Esophagus muscularis mucosa (tissue), 4 donors: ENCODE data around the gene KRT6A. TPM values are rescaled to one million over a fixed set of nuclear protein-coding genes. Genes with fewer than 3 reads are reported as not detected.

Experiments used
- DNase-seq: peaks from one replicate; pipeline ENCODE4 v3.0.0-alpha.2; 2017; ENCODE audit errors: extremely low spot score
- H3K27ac ChIP-seq, 4 donors: fragments of 200-600 bp; sonication (generic); replicated peaks in 1 of 4; 1 replicate in 3 of 4; 2 replicates in 1 of 4; pipeline ENCODE4 v1.5.1; 2016 to 2019; ENCODE audit warnings: mild to moderate bottlenecking in 1 of 4
- H3K27me3 ChIP-seq, 4 donors: fragments of 200-600 bp; sonication (generic); one replicate each; pipeline versions ENCODE4 v1.5.1 to v1.6.0; 2016 to 2019
- H3K36me3 ChIP-seq, 4 donors: fragments of 200-600 bp; sonication (generic); one replicate each; pipeline ENCODE4 v1.5.1; 2016 to 2019
- H3K4me1 ChIP-seq, 4 donors: fragments of 200-600 bp; sonication (generic); one replicate each; pipeline ENCODE4 v1.5.1; 2016 to 2019
- H3K4me3 ChIP-seq, 4 donors: fragments of 200-600 bp; sonication (generic); 1 replicate in 2 of 4; 2 replicates in 2 of 4; pipeline ENCODE4 v1.5.1; 2016 to 2019; ENCODE audit warnings: mild to moderate bottlenecking in 4 of 4, moderate library complexity in 1 of 4
- H3K9me3 ChIP-seq, 4 donors: fragments of 200-600 bp; sonication (generic); 1 replicate in 3 of 4; 2 replicates in 1 of 4; pipeline ENCODE4 v1.5.1; 2016 to 2019
- CTCF ChIP-seq, 3 experiments: fragments of 200-600 bp in 2 of 3; fragments of 450-650 bp in 1 of 3; sonication (generic) in 2 of 3; IDR thresholded peaks; one replicate each; pipeline ENCODE4 v1.5.1; 2017 to 2019; ENCODE audit warnings: antibody characterized with exemption in 3 of 3, mild to moderate bottlenecking in 2 of 3, moderate library complexity in 1 of 3
- EP300 ChIP-seq: sonication (generic); formaldehyde crosslinking; IDR thresholded peaks from one replicate; pipeline ENCODE4 v1.6.1; 2017; ENCODE audit warnings: antibody characterized with exemption
- POLR2A ChIP-seq: fragments of 450-650 bp; IDR thresholded peaks from one replicate; pipeline ENCODE4 v1.6.1; 2017; ENCODE audit warnings: antibody characterized with exemption, moderate library complexity, mild to moderate bottlenecking, low read depth
- POLR2AphosphoS5 ChIP-seq, 2 donors: sonication (generic); formaldehyde crosslinking; IDR thresholded peaks; one replicate each; pipeline ENCODE4 v1.6.1; 2017; ENCODE audit warnings: antibody characterized with exemption in 2 of 2
- WGBS: methylation state at CpG from one replicate; pipeline ENCODE4 v1.1.5; 2018; 5-methylcytosine and 5-hydroxymethylcytosine counted together
- intact Hi-C: fragments of 100-400 bp; cut with DNase I; formaldehyde crosslinking; loops from one replicate; pipeline ENCODE4 v1.15.1; 2023
- total RNA-seq, 4 donors: library from RNA; depleted of rRNA; stranded (reverse); fragments of >200 nt; gene quantifications; one replicate each; pipeline versions ENCODE4 v1.1.0 to v1.2.1, GENCODE V29; 2016

KRT6A gene
- total RNA-seq, 4 donors from 2014 or later = 5.4 TPM; not detected in 3

- 78% methylated on average over 5 of the region's 5 CpGs for WGBS
- intact Hi-C loops = no loop called here
Measured at GRCh38 chr12:52499806-52500560, 6.9 kb upstream of the KRT6A start.

GRCh38 chr12:52498946-52499345, 5.9 kb upstream of the KRT6A start:
- H3K36me3 ChIP-seq = no peaks in the 10 kb centered on the region
- no peak for DNase-seq
- peaks cover 7 to 19% (median 12%) of the 10 kb centered on the region in 4 donors for H3K4me1 ChIP-seq
- peaks cover 0 to 7% (median 0%) of the 10 kb centered on the region in 4 donors for H3K9me3 ChIP-seq
- no peak overlapping the region for H3K27ac ChIP-seq
- WGBS = 71% methylated on average over 1 of the region's 1 CpG
- intact Hi-C loops = no loop called here
- H3K4me3 ChIP-seq = no peak overlapping the region
- no peaks in the 10 kb centered on the region for H3K27me3 ChIP-seq
- TF ChIP-seq CTCF (IDR thresholded peaks at IDR 0.05) (no peak), POLR2A (no peak), EP300 (no peak), POLR2AphosphoS5 (IDR thresholded peaks at IDR 0.05) (no peak)

More at GRCh38 chr12:52499806-52500560, 6.9 kb upstream of the KRT6A start:
- peak; percentile 70 for DNase-seq
- Histone ChIP-seq H3K9me3 (peaks cover 0 to 7% (median 0%) of the 10 kb centered on the region in 4 donors), H3K27me3 (no peaks in the 10 kb centered on the region), H3K4me3 (no peak overlapping the region), H3K36me3 (no peaks in the 10 kb centered on the region), H3K4me1 (peaks cover 7 to 16% (median 8%) of the 10 kb centered on the region in 4 donors), H3K27ac (no peak overlapping the region)
- no peak for TF ChIP-seq POLR2A
- TF ChIP-seq CTCF (IDR thresholded peaks at IDR 0.05) = no peak
- TF ChIP-seq POLR2AphosphoS5 (IDR thresholded peaks at IDR 0.05) = no peak

GRCh38 chr12:52497975-52498374, 4.9 kb upstream of the KRT6A start:
- Histone ChIP-seq H3K27ac (no peak overlapping the region), H3K27me3 (no peaks in the 10 kb centered on the region), H3K4me1 (peaks cover 7 to 19% (median 12%) of the 10 kb centered on the region in 4 donors), H3K36me3 (no peaks in the 10 kb centered on the region), H3K9me3 (peaks cover 0 to 1% (median 0%) of the 10 kb centered on the region in 4 donors), H3K4me3 (no peak overlapping the region)
- intact Hi-C loops = no loop called here
- peak; percentile 81 for DNase-seq
- 93% methylated on average over 7 of the region's 7 CpGs for WGBS
- TF ChIP-seq EP300 = no peak
- no peak for TF ChIP-seq CTCF (IDR thresholded peaks at IDR 0.05)
- no peak for TF ChIP-seq POLR2AphosphoS5 (IDR thresholded peaks at IDR 0.05)
- TF ChIP-seq POLR2A = no peak

GRCh38 chr12:52496590-52497071, 3.6 kb upstream of the KRT6A start:
- Histone ChIP-seq H3K4me3 (no peak overlapping the region), H3K9me3 (no peaks in the 10 kb centered on the region), H3K36me3 (no peaks in the 10 kb centered on the region), H3K4me1 (peaks cover 7 to 19% (median 12%) of the 10 kb centered on the region in 4 donors), H3K27ac (no peak overlapping the region), H3K27me3 (no peaks in the 10 kb centered on the region)
- TF ChIP-seq POLR2A (no peak), POLR2AphosphoS5 (IDR thresholded peaks at IDR 0.05) (peak in 1 of 2 donors; percentile 6)
- intact Hi-C loops = no loop called here
- 44% methylated on average over 4 of the region's 4 CpGs for WGBS
- DNase-seq = peak; percentile 92

GRCh38 chr12:52496054-52496453, 3.0 kb upstream of the KRT6A start:
- intact Hi-C loops = no loop called here
- Histone ChIP-seq H3K27ac (no peak overlapping the region), H3K9me3 (no peaks in the 10 kb centered on the region), H3K4me1 (peaks cover 7 to 19% (median 12%) of the 10 kb centered on the region in 4 donors), H3K4me3 (no peak overlapping the region), H3K36me3 (no peaks in the 10 kb centered on the region), H3K27me3 (no peaks in the 10 kb centered on the region)
- WGBS = 59% methylated on average over 2 of the region's 2 CpGs
- DNase-seq = no peak
- TF ChIP-seq POLR2A (no peak), CTCF (IDR thresholded peaks at IDR 0.05) (no peak), EP300 (no peak), POLR2AphosphoS5 (IDR thresholded peaks at IDR 0.05) (no peak)
